GM21526 (cell line): ENCODE results near the gene FIGN.

Experiments used
- ATAC-seq: cut with Tn5 transposase; IDR thresholded peaks from one replicate; pipeline ENCODE4 v1.9.1; 2021; ENCODE audit warnings: moderate library complexity; ENCODE audit not compliant: unreplicated experiment, low FRiP score

Gene FIGN

GRCh38 chr2:163737190-163737439, 1.3 kb upstream of the FIGN start:
- no peak for ATAC-seq

DNA sequence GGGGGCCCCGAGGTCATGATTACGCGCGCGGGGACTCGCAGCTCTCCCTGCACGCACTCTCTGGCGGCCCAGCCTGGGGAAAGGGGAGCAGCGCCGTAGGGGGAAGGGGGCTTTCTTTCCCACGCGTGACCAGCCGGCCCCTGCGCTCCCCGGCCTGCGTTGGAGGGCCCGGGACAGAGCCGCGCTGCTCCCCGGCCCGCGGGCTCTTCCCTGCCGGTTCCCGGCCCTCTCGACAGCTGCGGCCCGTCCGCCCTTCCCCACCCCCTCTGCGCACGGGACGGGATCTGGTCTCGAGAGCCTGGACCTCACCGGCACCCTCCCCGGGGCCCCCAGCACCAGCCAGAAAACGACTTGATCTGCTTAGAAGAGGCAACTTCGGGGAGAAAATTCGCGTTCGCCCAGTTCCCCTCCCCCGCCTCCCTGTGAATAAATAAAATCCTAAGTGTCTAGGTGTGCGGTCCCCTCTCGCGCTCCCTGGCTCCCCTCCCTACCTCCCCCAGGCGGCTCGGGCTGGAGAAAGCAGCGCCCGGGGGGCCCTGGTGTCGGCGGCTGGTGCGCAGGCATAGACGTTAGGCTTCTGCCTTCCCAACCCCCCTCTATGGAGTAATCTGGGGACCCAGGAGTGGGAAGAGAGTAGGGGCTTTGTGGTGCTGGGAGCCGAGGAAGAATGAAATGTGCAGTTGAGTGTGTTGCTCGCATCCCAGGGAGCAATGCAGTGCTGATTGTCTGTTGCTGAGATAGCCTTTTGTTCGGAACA, 803 bp upstream of the FIGN start:
- no peak for ATAC-seq

DNA sequence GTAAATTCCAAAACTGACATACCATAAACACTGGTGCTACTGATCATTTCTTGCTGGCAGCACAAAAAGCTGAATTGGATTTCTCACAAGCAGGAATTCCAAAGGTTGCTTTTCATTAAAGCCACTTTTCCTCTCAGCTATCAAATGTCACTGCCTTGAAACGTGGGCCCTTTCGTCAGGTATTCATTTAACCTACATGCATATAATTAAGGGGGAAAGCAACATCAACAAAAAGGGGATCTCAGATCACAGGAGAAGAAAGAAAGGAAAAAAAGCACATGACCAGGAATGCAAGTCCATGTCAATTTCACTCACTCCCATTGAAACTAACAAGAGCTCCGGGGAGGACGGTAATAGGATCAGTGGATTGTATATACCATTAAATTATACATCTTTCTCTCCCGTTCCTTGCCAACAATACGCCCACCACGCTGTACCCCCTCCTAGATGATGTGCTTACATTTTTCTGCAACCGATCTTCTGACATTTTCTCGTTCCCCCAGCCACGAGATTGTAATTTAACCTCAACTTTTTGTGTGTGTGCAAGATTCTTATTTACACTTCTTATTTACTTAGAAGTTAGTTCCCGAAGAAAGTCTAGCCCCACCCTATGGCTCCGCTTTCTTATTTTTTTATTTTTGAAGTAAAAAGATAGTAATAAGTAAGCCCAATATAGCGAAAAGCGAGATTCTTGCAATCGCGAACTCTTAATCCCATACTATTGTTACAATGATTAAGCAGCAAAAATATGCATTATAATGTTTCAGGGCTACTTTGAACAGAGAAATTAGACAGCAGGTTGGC, 725 bp downstream of the FIGN start:
- no peak for ATAC-seq

GRCh38 chr2:163734401-163734800, 1.4 kb downstream of the FIGN start:
- no peak for ATAC-seq

DNA sequence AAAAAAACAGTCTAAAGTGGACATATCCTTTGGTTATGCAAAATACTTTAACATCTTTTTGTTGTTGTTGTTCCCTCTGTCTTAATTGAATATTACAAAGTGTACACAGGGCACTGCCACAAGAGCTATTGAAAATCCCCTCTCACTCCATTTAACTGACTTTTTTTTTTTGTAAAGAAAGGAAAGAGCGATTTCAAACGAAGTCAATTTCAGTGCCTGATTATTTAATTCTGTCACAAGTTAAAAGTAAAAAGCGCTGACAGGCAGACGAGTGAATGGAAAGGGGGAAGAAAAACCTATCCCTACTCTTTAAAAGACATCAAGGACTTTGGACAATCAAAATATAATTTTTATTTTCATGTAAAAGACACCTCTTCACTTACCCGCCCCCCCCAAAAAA, 1.9 kb downstream of the FIGN start:
- no peak for ATAC-seq

GRCh38 chr2:163733301-163733938, 2.4 kb downstream of the FIGN start:
- ATAC-seq: no peak

DNA sequence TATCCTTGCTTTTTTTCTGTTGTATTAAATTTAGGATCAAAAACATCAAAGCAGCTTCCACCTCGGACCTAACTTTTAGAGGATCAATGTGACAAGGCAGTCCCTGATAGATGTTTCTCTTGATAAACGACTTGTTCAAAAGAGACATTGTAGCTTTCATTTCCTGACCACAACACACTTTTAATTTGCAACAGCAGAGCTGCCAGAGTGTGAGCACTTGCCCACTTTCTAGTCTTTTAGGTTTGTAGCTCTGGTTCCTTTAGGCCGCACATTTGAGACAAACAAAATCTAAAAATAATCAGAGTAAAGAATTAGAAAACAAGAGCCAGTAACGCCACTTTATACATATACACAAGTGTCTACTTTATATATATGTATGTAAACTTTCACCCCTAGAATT, 3.1 kb downstream of the FIGN start:
- no peak for ATAC-seq

DNA sequence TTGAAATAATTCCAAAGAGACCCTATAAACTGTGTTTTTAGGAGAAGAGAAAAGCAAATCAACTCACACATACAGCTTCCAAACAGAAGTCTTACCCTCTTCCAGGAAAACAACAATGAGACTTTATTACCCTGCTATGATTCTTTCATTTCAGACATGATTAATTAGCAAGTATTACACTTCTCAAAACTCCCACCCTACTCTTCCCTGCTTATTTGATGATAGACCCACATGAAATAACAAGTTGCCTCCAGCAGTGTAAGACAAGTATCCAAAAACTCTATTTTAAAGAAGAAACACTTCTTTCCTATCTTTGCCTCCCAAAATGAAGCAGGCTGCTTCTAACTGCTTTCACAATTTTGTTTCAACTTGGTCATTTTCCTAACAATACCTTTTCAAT, 4.1 kb downstream of the FIGN start:
- no peak for ATAC-seq

DNA sequence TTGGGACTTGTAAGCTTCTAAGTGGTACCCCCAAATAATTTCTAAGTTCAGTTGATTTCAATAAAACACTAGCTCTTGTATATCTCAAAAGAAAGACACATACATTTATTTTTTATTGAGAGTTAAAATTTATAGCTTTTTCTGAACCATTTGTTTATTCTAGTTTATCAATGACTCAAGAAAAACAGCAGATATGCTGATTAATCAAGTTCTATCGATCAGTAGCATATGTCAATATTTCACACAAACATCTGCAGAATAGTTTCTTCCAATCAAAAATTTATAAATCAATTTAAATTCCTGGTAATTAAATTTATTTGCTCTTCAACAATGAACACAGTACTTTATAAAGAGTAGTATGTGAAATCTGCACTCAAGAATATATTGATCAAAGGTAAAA, 5.3 kb downstream of the FIGN start:
- ATAC-seq: no peak

DNA sequence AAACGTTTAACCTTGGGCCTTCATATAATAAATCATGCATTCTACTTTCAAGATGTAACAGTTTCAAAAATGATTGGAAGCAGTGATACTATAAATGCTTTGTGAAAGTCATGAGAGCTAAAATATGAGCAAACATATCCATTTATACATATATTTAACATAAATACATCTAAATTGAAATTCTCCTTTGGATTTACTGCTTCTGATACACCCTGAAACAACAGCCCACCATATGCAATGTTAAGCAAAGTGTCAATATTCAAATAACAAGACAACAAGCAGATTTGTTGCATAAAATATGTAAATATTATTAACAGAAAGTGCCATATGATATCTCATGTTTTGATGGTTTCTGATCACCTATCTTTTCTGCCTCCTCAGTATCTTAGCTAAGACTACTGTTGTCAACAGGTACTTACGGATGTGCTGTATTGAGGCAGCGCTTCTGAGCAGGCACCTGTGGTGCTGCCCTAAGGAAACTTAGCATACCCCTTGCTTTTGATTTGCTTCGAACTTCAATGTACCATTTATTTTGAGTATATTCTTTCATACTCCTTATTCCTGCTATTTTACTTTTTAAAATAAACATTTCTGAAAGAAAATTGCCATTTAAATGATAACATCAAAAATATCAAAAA, 6.1 kb downstream of the FIGN start:
- ATAC-seq: no peak

GRCh38 chr2:163723881-163724280, 11.9 kb downstream of the FIGN start:
- ATAC-seq: no peak

DNA sequence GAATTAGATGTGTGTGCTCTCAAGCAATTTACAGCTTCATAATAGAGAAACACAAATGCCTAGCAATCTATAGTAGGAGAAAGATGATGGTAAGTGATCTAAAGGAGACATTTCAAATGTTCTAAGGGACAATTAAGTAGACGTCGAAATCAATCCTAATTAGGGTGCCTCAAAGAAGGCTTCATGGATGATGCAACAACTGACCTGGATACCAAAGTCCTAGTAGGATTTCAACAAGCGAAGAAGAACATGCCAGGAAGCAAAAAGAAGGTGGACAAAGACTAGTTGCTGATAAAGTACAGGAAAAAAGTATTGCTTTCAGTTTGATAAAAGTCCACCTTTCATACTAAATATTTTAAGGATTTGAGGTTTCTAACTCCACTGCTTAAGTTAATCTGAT, 12.5 kb downstream of the FIGN start:
- no peak for ATAC-seq

GRCh38 chr2:163719331-163719730, 16.5 kb downstream of the FIGN start:
- ATAC-seq: no peak

DNA sequence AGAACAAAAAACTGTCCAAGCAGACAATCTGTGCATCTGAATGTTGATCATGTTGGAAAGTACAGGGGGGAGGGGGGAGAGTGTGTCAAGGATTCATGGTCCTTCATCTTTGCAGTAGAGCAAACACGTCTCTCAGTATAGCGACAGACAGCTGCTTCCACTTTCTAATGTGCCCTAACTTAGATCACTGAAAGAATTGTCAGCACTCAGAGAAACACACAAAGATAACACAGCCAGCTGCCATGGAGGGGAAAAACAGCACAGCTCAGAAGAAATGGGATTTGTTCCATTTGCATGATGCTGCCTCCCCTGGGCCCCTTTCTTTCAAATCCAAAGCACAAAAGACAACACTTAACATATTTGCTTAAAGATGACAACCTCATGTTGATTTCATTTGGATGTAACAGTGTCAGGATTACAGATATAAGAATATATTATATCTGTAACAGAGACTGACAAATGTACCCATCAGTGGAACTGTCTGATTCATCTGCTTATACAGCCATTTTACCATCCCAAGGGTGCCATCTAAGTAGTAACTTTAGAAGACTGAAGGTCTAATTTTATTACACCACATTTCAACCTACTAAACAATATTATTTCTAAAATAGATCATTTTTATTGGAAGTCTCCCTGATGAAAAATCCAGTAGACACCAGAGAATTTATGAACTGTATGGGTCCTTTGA, 17.7 kb downstream of the FIGN start:
- ATAC-seq: no peak

DNA sequence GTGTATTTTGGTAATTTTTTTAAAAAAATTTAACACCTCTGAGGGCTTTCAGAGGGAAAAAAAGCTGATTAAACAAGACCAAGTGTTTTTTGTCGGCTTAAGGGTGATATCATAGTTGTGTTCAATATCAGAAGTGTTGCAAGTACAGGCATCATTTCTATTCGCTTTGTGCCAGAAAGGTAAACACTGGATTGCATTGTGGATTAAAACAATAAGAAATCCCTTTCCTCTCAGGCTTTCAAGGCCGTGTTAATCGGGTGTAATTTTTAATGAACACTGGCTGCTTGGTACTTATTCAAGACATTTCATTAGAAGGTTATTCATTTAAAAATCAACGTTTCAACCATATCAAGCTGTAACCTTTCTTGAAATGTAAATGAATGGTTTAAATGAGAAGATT, 18.3 kb downstream of the FIGN start:
- no peak for ATAC-seq

DNA sequence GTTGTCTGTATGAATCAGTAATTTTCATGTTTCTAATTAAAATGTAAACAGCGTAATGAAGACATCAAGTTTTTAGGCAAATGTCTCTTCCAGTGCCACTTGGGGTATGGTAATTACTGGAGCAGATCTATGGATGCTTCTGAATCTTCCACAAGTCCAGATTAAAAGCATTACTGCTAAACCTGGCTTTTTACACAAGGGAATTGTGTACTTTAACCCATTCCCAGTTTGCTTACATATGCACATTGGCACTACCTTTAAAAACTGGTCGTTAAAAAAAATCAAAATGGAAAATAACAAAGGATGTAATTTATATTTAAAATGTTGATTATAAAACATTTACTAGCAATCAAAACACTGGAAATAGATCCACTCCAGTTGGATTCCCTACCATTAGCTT, 19.7 kb downstream of the FIGN start:
- ATAC-seq: no peak

DNA sequence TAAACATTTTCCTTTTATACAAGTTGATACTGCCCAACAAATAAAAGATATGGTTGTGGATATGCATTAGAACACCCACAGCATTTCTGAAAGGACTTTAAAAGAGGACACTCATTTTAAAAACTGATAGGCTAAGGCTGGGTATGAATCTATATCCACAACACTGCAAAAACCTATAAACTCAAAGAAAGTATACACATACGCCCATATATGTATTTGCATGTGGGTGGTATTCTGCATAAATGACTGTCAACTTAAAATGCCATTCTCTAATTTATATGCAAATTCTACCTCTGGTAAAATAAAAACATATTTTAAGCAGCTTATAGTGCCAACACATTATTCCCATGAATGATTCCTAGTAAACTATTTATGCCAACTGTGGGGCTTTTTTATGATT, 20.1 kb downstream of the FIGN start:
- no peak for ATAC-seq

DNA sequence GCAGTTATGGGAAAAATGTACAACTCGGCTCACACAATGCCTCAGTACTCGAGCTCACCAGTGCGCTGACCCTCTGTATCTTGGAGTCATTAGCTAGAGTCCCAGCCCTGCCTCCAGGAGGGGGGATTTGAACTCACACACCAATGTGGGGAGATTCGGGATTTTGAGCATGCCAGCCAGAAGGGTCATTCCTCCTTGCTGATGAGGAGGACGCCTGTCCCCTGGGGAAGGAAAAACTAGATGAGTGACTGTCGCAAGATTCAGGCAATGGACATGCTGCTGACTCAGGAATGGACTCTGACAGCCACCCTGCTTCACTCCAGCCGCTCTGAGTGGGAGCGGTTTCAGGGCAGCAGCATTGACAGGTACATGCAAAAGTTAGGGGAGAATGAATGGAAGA, 20.6 kb downstream of the FIGN start:
- ATAC-seq: no peak

DNA sequence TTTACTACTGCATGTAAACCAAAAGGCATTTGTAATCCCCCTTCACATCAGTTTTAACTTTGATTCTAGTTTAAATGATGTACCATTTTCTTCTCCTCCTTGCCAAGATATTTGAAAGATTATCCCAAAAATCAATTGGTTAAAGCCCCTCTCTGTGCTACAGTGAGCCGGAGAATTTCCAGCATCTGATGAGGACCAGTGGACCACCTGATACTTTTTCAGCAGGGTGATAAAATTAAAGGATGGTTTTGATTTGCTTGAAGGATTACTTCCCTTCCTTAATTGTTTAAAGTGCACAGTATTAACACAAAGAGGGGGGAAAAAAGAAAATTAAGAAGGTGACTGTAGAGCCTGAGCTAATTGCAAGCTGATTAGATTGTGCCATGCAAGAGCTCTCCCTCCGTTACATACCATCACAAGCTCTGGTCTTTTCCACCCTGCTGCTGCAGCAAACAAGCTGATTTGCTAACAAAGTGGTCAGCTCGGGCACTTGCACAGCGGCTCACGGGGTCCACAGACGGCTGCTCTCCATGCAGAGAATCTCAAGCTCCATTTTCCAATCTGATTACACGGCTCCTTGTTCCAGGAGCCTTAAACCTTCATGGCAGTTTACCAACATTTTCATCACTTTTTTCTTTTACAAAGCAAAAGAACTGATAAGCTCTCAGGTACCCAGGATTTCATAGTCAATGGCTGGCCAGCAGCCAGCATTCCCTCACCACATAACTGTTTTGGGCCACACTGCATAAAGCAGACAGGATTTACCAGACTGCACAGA, 22.1 kb downstream of the FIGN start:
- ATAC-seq: no peak

DNA sequence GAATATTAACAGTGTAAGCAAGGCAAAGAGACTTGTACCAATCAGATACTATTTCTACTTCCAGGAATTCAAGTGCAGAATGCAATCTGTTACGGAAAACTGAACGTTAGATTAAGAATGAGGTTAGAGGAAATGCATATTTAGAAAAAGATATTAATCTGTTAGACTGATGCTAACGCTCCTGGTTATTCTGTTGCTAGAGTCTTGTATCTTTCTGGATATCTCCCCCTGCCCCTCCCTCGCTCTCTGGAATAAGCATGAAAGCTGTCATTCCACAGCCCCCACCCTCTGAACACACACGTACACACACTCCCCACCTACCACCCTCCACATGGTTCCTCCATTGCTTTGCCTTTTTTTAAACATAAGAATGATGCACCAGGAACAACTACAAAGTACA, 24.1 kb downstream of the FIGN start:
- ATAC-seq: no peak
